H1 (cell line): ENCODE measurements around the gene ZNF646. TPM values are rescaled to one million over a fixed set of nuclear protein-coding genes. Genes with fewer than 3 reads are reported as not detected.

Experiments used
- CHD1 ChIP-seq: IDR thresholded peaks from 2 replicates; pipeline ENCODE4 v1.6.1; 2012; ENCODE audit warnings: low read depth, low read length, improper control_type of control experiment
- polyA plus RNA-seq, 7 experiments: library from polyadenylated mRNA; depleted of rRNA in 3 of 7; stranded (reverse) in 5 of 7; unstranded in 2 of 7; fragments of >200 nt in 5 of 7; fragments of 200-250 nt in 2 of 7; gene quantifications; 1 replicate in 5 of 7; 2 replicates in 1 of 7; 4 replicates in 1 of 7; pipeline versions ENCODE4 v1.2.1 to v1.2.3, GENCODE V29; 2011 to 2013; ENCODE audit warnings: missing spikeins in 2 of 7, mixed read lengths in 2 of 7
- total RNA-seq: library from RNA; stranded (reverse); fragmentation: NEBNext Ultra II Directional; extraction: Animal tissue kit (Norgen Biotek cat#: 25700); gene quantifications from 2 replicates; pipeline ENCODE4 v1.2.1, GENCODE V29; 2021
- TF ChIP-seq, protein P1 (sequence below): fragments of 300-600 bp; sonication (generic); IDR thresholded peaks from 2 replicates; pipeline ENCODE4 v1.7.1; 2012; ENCODE audit warnings: low read length, moderate library complexity, mild to moderate bottlenecking, inconsistent platforms; ENCODE audit not compliant: insufficient replicate concordance

Gene ZNF646
- total and polyA plus RNA-seq, 2 of the 8 experiments (the other 6 are each of a cell fraction or from before 2014, with no cell fraction given) = 6.5 to 25.0 TPM

DNA sequence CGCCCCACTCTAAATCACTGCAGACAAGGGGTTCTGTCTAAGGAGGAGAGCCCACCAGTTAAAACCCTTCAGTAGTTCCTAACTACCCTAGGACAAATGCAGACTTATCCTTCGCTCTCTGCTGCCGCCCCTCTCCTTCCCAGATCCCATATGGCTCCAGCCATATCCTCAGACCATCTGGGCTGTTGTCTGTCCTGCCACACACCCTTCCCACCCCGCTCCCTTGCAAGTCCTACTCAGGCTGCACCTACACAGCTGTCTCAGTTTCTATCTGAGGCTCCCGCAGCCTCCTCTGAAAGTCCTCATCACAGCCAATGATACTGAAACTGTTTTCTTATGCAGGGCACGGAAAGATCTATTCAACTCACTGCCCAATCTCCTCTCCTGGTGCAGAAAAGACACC lies 33.2 kb downstream of the ZNF646 start (continued):
- TF ChIP-seq, protein P1, sequence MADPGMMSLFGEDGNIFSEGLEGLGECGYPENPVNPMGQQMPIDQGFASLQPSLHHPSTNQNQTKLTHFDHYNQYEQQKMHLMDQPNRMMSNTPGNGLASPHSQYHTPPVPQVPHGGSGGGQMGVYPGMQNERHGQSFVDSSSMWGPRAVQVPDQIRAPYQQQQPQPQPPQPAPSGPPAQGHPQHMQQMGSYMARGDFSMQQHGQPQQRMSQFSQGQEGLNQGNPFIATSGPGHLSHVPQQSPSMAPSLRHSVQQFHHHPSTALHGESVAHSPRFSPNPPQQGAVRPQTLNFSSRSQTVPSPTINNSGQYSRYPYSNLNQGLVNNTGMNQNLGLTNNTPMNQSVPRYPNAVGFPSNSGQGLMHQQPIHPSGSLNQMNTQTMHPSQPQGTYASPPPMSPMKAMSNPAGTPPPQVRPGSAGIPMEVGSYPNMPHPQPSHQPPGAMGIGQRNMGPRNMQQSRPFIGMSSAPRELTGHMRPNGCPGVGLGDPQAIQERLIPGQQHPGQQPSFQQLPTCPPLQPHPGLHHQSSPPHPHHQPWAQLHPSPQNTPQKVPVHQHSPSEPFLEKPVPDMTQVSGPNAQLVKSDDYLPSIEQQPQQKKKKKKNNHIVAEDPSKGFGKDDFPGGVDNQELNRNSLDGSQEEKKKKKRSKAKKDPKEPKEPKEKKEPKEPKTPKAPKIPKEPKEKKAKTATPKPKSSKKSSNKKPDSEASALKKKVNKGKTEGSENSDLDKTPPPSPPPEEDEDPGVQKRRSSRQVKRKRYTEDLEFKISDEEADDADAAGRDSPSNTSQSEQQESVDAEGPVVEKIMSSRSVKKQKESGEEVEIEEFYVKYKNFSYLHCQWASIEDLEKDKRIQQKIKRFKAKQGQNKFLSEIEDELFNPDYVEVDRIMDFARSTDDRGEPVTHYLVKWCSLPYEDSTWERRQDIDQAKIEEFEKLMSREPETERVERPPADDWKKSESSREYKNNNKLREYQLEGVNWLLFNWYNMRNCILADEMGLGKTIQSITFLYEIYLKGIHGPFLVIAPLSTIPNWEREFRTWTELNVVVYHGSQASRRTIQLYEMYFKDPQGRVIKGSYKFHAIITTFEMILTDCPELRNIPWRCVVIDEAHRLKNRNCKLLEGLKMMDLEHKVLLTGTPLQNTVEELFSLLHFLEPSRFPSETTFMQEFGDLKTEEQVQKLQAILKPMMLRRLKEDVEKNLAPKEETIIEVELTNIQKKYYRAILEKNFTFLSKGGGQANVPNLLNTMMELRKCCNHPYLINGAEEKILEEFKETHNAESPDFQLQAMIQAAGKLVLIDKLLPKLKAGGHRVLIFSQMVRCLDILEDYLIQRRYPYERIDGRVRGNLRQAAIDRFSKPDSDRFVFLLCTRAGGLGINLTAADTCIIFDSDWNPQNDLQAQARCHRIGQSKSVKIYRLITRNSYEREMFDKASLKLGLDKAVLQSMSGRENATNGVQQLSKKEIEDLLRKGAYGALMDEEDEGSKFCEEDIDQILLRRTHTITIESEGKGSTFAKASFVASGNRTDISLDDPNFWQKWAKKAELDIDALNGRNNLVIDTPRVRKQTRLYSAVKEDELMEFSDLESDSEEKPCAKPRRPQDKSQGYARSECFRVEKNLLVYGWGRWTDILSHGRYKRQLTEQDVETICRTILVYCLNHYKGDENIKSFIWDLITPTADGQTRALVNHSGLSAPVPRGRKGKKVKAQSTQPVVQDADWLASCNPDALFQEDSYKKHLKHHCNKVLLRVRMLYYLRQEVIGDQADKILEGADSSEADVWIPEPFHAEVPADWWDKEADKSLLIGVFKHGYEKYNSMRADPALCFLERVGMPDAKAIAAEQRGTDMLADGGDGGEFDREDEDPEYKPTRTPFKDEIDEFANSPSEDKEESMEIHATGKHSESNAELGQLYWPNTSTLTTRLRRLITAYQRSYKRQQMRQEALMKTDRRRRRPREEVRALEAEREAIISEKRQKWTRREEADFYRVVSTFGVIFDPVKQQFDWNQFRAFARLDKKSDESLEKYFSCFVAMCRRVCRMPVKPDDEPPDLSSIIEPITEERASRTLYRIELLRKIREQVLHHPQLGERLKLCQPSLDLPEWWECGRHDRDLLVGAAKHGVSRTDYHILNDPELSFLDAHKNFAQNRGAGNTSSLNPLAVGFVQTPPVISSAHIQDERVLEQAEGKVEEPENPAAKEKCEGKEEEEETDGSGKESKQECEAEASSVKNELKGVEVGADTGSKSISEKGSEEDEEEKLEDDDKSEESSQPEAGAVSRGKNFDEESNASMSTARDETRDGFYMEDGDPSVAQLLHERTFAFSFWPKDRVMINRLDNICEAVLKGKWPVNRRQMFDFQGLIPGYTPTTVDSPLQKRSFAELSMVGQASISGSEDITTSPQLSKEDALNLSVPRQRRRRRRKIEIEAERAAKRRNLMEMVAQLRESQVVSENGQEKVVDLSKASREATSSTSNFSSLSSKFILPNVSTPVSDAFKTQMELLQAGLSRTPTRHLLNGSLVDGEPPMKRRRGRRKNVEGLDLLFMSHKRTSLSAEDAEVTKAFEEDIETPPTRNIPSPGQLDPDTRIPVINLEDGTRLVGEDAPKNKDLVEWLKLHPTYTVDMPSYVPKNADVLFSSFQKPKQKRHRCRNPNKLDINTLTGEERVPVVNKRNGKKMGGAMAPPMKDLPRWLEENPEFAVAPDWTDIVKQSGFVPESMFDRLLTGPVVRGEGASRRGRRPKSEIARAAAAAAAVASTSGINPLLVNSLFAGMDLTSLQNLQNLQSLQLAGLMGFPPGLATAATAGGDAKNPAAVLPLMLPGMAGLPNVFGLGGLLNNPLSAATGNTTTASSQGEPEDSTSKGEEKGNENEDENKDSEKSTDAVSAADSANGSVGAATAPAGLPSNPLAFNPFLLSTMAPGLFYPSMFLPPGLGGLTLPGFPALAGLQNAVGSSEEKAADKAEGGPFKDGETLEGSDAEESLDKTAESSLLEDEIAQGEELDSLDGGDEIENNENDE = no peak
- no peak for TF ChIP-seq CHD1
